Coronary artery (tissue), 2 donors: ENCODE data around the gene SS18L1.

ENCODE experiments used
- DNase-seq: peaks from one replicate; pipeline ENCODE4 v3.0.0-alpha.2; 2017; ENCODE audit warnings: low spot score
- H3K27ac ChIP-seq, 2 donors: fragments of 200-600 bp; sonication (generic); one replicate each; pipeline ENCODE4 v1.5.1; 2016 to 2019
- H3K4me3 ChIP-seq: fragments of 200-600 bp; sonication (generic); 2 replicates; pipeline ENCODE4 v1.5.1; 2016; ENCODE audit warnings: mild to moderate bottlenecking, moderate library complexity
- TF ChIP-seq, protein P1 (sequence below): fragments of 200-600 bp; sonication (generic); IDR thresholded peaks from one replicate; pipeline ENCODE4 v1.5.1; 2019; ENCODE audit warnings: antibody characterized with exemption

Gene SS18L1

DNA sequence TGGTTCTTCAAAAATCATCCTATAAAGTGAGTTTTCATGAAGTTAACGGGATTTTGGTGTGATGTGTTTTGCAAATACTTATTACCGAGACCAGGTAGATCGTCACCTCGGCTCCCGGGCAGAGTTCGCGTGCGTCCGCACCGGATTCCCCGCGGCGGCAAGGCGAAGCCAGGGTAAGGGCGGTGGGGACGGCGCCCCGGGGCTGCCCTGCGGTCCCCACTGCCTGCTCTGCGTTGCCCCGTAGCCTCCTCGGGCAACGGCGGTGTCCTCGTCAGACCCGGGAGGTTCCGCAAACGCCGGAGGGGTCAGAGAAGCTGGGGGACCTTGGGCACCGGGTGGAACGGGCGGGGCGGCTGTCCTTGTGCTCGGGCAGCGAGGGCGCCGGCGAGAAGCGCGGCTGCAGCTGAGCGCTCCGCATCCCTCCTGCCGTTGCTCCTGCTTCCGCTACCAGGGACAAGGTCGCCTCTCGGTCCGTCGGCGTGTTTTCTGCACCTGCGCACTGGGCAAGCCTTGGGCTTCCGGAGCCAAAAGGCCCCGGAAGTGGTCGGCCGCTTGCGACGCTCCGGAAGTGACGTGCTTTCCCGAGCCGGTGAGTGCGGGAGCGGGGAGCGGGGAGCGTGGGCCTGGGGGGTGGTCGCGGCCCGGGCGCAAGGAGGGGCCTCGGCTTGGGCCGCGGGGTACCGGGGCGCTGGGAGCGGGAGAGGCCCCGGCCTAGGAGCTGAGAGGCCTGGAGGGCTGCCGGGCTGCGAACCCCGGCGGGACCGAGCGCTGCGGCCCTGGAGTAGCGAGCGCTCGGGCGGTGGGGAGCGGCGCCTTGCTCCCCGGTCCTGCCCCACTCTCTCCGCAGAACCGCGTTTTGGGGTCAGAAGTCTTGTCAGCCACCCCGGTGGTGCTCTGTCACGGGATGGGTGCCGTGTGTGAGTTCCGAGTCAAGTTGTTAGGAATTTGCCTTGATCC, 39.2 kb downstream of the SS18L1 start, which contains the start of gene MTG2:
TSS of gene MTG2 (plus strand) at position 560 of the 957 bp plus-strand sequence. CDS start 10,393 bp downstream, outside the sequence.
- peak within 1 kb of the TSS; percentile 91 to 96 for H3K27ac ChIP-seq
- H3K4me3 ChIP-seq: peak within 1 kb of the TSS; percentile 99
- TF ChIP-seq, protein P1, sequence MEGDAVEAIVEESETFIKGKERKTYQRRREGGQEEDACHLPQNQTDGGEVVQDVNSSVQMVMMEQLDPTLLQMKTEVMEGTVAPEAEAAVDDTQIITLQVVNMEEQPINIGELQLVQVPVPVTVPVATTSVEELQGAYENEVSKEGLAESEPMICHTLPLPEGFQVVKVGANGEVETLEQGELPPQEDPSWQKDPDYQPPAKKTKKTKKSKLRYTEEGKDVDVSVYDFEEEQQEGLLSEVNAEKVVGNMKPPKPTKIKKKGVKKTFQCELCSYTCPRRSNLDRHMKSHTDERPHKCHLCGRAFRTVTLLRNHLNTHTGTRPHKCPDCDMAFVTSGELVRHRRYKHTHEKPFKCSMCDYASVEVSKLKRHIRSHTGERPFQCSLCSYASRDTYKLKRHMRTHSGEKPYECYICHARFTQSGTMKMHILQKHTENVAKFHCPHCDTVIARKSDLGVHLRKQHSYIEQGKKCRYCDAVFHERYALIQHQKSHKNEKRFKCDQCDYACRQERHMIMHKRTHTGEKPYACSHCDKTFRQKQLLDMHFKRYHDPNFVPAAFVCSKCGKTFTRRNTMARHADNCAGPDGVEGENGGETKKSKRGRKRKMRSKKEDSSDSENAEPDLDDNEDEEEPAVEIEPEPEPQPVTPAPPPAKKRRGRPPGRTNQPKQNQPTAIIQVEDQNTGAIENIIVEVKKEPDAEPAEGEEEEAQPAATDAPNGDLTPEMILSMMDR: no peak
- peak; percentile 94 for DNase-seq

DNA sequence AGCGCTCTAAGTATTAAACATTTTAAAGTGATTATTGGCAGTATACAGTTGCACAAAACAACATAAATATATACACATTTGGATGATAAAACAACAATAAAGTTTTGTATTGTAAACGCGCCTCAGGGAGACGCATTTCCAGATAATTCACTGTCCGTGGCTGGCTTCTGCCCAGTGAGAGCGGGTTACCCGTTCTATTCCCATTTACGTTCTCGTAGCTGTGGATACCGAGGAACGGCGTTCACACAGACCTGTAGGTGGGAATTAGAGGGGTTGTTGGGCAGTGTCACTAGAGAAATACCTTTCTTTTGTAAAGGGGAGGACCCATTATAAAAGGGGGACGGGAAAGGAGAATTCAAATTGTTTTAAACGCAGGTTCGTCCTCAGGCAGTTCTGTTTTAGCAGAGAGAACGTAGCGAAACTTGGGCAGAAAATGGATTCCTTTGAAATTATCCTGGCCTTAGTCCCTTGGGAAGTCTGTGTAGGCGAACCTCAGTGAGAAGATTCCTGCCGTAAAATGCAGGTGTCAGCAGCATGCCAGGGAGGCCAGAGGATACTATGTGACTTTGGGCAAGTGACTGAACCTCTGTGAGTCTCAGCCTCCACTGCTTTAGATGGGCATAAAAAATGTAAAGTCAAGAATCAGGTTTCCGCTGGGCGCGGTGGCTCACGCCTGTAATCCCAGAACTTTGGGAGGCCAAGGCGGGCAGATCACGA, 40.0 kb downstream of the SS18L1 start:
- Histone ChIP-seq H3K4me3 (peak overlapping the region; percentile 99), H3K27ac (peak overlapping the region; percentile 91 to 96)
- DNase-seq: no peak
- TF ChIP-seq, protein P1: no peak

DNA sequence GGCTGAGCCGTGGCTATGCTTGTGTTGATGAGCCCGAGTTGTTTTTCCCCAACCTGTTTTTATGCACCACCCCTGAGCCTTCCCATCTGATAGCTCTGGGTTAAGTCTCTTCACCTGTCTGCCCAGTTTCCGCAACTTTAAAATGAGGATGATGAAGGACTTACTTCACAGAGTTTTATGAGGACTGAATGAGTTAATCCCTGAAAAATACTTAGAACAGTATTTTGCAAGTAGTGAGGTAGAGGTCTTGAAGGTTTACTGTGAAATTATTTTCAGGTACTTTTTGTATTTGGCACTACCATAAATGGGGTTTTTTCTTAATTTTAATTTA, 42.5 kb downstream of the SS18L1 start:
- no peak overlapping the region for H3K27ac ChIP-seq
- H3K4me3 ChIP-seq: no peak overlapping the region
- TF ChIP-seq, protein P1: no peak
- no peak for DNase-seq

DNA sequence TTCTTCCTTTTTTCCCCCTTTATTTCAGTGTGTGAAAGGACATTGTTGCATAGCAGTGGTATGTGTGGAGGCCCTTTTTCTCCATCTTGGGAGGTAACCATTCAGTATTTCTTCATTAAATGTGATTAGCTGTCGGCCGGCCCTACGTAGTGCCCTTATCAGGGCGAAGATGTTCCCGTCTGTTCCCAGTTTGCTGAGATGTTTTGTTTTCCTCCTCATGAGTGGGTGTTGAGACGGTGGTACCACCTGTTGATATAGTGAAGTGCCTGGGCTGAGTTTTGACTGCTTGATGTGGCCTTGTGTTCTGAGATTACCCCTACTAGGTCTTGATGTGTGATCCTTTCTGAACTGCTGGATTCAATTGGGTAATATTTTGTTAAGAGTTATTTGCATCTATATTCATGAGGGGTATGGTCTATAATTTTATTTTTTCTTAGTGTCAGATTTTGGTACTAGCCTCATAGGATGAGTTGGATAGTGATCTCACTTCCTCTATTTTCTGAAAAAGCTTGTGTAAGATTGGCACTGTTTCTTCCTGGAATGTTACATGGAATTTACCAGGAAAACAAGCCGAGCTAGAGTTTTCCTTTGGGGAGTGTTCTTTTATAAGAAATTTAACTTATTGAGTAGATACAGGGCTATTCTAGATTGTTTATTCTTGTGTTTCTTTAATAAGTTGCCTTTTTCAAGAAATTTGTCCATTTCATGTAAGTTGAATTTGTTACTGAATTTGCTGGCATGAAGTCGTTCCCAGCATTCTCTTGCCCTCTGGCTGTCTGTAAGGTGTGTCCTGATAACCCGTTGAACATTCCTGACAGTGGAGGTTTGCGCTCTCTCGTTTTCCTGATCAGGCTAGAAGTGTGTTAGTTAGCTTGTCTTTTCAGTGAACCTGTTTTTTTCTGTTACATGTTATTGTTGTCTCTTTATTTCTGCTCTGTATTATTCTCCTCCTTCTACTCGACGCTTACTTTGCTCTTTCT, 43.6 kb downstream of the SS18L1 start:
- H3K27ac ChIP-seq: no peak overlapping the region

DNA sequence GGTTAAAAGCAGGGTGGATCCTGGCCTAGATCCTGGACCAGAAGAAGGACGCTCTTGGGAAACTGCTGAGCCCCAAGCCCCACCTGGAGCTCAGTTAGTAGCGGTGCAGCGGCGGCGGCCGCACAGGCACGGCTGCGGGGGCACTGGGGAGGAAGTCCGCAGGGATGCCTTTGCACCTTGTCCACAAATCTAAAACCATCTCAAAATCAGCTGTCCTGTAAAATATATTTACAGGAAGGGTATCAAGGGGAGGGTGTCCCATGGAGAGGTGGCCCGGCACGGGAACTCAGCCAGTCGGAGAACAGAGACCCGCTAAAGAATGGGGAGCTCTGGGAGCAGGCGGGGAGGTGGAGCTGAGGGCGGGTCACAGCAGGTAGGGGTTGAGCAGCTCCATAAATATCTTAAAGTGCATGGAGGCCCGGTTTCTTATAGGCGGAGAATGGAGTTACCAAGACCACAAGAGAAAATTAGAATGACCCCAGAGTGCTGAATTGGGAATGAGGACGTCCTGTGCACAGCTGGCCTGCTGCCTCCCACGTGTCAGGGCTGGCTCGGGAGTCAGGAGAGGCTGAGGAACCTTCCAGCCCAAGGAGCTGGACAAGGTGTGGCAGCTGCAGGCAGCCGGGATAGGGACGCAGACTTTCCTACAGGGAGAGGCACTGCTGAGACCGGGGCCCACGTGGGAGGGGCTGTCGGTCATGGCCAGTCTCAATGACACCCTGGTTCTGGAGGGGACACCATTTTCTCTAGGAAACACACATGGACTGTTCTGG, 47.3 kb downstream of the SS18L1 start:
- DNase-seq: no peak
- TF ChIP-seq, protein P1: no peak
- Histone ChIP-seq H3K27ac (no peak overlapping the region), H3K4me3 (no peak overlapping the region)

More for the DNA sequence above, 43.6 kb downstream of the SS18L1 start:
- TF ChIP-seq, protein P1: no peak
- H3K4me3 ChIP-seq: no peak overlapping the region
- no peak for DNase-seq
